Skeletal muscle satellite cell (primary cell): ENCODE data around the gene CES2.
"Not testable (repeated sequence)": the region's sequence is repeated elsewhere in the genome, so short reads cannot be mapped to it uniquely, and the experiment has no call there.

Source experiments
- H3K27me3 ChIP-seq: 2 replicates; pipeline ENCODE4 v1.7.0; 2013; ENCODE audit warnings: low read length; ENCODE audit not compliant: control insufficient read depth, insufficient read depth
- H3K36me3 ChIP-seq: 2 replicates; pipeline ENCODE4 v1.7.0; 2013; ENCODE audit warnings: mild to moderate bottlenecking, control low read depth, low read length; ENCODE audit not compliant: insufficient read depth
- H3K4me1 ChIP-seq: 2 replicates; pipeline ENCODE4 v1.7.0; 2013; ENCODE audit warnings: low read length; ENCODE audit not compliant: control insufficient read depth, insufficient read depth
- H3K4me2 ChIP-seq: 2 replicates; pipeline ENCODE4 v1.7.0; 2013; ENCODE audit warnings: mild to moderate bottlenecking, low read length
- H3K4me3 ChIP-seq: 2 replicates; pipeline ENCODE4 v1.7.0; 2013; ENCODE audit warnings: low read length
- H3K9ac ChIP-seq: 2 replicates; pipeline ENCODE4 v1.7.0; 2013; ENCODE audit warnings: mild to moderate bottlenecking, low read depth, low read length, moderate library complexity
- H3K9me3 ChIP-seq: replicated peaks from 2 replicates; pipeline ENCODE4 v1.7.0; 2013; ENCODE audit warnings: mild to moderate bottlenecking, control low read depth, low read length

CES2 gene

DNA sequence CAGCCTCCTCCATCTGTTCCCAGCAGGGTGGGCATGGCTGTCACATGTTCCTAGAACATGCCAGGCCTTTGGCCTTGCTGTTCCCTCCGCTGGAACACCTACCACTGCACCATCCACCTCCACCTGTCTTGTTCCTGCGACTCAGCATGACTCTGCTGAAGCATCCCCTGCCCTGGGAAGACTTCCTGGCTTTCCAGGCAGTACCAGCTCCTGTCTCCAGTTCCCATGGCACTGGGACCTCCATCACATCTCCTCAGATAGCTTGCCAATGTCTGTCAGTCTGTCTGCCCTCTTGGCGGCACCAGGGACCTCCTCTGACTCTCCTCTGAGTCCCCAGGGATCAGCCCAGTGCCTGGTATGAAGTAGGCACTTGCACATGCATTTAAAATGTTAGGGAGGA is 39.3 kb upstream of the CES2 start:
- Histone ChIP-seq H3K4me2 (no peak overlapping the region), H3K36me3 (peaks cover 2% of the 10 kb centered on the region), H3K4me1 (peaks cover 13% of the 10 kb centered on the region), H3K4me3 (no peak overlapping the region), H3K9ac (peak overlapping the region; percentile 2), H3K9me3 (no peaks in the 10 kb centered on the region), H3K27me3 (no peaks in the 10 kb centered on the region)

DNA sequence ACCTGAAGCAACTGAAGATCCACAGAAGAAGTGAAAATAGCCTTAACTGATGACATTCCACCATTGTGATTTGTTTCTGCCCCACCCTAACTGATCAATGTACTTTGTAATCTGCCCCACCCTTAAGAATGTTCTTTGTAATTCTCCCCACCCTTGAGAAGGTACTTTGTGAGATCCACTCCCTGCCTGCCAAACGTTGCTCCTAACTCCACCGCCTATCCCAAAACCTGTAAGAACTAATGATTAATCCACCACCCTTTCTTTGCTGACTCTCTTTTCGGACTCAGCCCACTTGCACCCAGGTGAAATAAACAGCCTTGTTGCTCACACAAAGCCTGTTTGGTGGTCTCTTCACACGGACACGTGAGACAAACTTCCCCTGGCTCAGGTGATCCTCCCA is 38.6 kb upstream of the CES2 start:
- peaks cover 13% of the 10 kb centered on the region for H3K4me1 ChIP-seq
- not testable (repeated sequence) for H3K27me3 ChIP-seq, H3K4me3 ChIP-seq, H3K9ac ChIP-seq, H3K4me2 ChIP-seq, H3K36me3 ChIP-seq, H3K9me3 ChIP-seq

DNA sequence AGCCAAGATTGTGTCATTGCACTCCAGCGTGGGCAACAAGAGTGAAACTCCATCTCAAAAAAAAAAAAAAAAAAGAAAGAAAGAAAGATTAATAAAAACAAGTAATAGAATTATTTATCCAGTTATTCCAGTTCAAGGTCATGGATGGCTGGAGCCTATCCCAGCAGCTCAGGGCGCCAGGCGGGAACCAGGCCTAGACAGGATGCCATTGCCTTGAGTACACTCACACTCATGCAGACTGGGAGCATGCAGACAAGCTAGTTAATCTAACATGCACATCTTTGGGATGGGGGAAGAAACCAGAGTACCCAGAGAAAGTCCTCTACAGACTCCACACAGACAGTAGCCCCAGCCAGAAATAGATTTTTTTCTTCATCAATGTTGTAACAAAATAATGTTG is 37.1 kb upstream of the CES2 start:
- Histone ChIP-seq H3K36me3 (no peaks in the 10 kb centered on the region), H3K4me2 (no peak overlapping the region), H3K4me1 (peaks cover 13% of the 10 kb centered on the region), H3K27me3 (no peaks in the 10 kb centered on the region), H3K4me3 (no peak overlapping the region), H3K9ac (no peak overlapping the region), H3K9me3 (no peaks in the 10 kb centered on the region)

DNA sequence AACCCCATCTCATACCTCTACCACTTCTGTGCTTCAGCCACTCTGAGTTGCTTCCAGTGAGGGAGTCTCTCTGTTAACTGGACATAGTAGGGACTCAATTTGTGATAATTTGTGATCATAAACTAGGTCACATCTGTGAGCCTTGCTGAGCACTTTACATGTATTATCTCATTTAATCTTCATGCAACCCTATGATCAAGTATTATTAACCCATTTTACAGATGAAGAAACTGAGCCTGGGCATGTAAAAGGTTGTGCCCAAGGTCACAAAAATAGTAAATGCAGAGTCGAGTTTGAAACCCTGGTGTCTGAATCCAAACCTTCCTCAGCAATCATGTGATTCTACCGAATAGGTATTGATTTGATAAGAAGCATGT is 36.4 kb upstream of the CES2 start:
- Histone ChIP-seq H3K27me3 (no peaks in the 10 kb centered on the region), H3K4me1 (peaks cover 13% of the 10 kb centered on the region), H3K4me2 (no peak overlapping the region), H3K9ac (no peak overlapping the region), H3K4me3 (no peak overlapping the region), H3K9me3 (no peaks in the 10 kb centered on the region), H3K36me3 (no peaks in the 10 kb centered on the region)

DNA sequence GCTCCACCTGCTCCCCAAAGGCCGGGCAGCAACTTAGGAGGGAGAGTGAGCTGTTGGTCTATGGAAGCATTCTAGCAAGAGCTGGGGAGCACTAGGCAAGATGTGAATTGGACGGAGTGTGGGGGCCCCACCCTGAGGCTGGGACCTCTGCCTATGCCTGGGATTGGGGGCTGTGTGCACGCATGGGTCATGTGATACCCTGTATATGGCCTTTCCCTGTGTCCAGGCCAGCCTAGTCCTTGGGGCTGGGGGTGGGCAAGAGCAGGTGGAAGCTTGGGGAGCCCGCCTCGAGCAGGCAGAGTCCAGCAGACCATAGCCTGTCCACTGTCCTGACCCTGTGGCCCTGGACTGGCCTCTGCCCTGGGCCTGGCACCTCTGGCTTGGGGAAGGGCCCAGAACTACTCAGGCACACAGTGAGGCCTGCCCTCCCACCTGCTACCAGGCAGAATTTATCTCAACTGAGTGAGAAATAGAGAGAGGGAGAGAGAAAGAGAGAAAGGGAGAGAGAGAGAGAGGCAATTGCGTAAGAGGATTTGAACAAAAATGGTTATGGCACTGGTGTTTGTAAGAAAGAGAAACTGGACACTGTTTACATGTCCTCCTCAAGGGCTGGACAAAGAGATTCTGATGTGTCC is 35.9 kb upstream of the CES2 start:
- no peaks in the 10 kb centered on the region for H3K27me3 ChIP-seq
- no peak overlapping the region for H3K4me3 ChIP-seq
- no peaks in the 10 kb centered on the region for H3K36me3 ChIP-seq
- H3K9ac ChIP-seq, result no peak overlapping the region
- H3K4me1 ChIP-seq, result peaks cover 13% of the 10 kb centered on the region
- no peaks in the 10 kb centered on the region for H3K9me3 ChIP-seq
- peak overlapping the region; percentile 39 for H3K4me2 ChIP-seq

DNA sequence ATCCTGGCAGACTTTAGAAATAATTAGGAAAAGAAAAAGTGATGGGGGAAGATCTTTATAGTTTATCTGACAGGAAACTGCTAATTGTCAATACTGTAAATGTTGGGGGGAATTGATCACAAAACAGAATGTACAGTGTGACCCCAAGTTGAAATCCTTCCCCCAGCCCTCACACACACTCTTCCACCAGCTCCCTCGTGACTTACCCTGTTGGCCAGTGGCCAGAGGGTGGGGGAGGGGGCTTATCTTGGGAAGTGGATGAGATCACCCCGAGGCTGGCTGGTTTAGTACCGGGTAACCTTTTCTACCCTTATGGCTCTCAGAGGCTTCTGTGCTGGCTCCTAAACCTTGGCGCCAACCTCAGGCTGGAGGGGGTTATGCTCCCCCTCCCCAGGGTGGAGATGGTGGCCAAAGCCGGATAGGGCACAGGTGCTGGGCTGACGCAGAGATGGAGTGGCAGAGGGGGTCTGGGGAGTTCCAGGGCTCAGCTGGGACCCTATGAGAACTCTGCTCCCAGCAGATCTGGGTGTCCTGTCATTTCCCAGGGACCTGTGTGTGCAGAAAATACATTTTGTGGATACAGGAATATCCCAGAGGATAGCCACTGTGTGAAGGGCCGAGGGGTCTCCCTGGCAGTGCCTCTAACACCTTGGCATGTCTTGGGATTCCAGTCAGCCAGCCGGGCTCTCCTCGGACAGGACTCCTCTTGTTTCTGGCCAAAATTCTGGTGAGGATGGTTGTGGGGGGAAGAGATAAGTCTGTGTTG is 35.2 kb upstream of the CES2 start:
- no peak overlapping the region for H3K4me3 ChIP-seq
- H3K9me3 ChIP-seq, result no peaks in the 10 kb centered on the region
- H3K4me1 ChIP-seq, result peaks cover 13% of the 10 kb centered on the region
- H3K4me2 ChIP-seq, result peak overlapping the region; percentile 39
- H3K36me3 ChIP-seq, result no peaks in the 10 kb centered on the region
- H3K27me3 ChIP-seq, result no peaks in the 10 kb centered on the region
- no peak overlapping the region for H3K9ac ChIP-seq

DNA sequence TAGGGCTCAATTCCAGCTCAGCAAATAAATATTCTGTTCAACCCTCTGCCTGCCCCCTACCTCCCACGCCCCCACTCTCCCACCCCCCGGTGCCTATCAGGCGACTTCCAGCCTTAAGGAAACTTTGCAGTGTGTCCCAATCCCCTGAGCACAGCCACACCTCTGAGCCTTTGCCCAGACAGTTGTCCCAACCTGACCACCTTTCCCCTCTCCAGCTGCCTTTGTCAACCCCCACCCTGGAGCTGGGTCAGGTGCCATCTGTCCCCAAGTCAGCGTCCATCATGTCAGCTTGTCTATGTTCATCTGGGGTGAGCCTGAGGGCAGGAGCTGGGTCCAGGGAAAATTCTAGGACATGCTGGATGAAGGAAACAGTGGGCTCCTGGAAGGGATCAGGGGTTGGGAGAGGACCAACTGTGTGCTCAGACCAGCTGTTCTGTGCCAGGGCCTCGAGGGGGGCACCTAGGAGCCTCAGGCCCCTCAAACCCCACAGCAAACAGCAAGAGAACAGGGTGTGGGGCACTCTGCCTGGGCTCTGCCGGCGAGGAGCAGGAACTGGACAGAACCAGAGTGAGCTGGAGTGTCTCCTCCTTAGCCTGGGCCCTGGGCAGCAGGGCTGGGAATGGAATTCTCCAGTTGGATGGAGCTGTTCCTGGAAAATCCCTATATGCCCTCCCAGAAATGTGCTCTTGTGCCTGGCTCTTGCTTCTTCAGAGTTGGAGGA is 34.4 kb upstream of the CES2 start:
- no peaks in the 10 kb centered on the region for H3K36me3 ChIP-seq
- no peak overlapping the region for H3K9ac ChIP-seq
- peaks cover 13% of the 10 kb centered on the region for H3K4me1 ChIP-seq
- H3K27me3 ChIP-seq, result no peaks in the 10 kb centered on the region
- H3K9me3 ChIP-seq, result no peaks in the 10 kb centered on the region
- H3K4me3 ChIP-seq, result no peak overlapping the region
- no peak overlapping the region for H3K4me2 ChIP-seq

DNA sequence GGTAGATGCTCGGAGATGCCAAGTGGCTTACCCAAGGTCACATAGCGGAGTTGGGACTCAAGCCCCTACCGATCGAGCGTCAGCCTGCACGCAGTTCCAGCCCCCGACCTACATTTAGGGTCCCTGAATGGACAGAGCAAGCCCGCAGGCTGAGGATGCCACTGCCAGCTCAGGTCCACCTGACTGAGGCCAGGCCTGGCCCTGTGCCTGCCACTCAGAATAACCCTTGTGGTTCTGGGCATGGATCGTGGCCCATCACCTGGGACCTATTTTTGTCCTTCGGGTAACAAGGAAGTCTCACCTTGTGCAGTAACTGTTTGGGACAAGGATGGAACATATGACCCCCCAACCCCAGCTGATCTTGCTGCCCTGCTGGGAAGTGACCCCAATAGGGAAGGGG is 33.7 kb upstream of the CES2 start:
- Histone ChIP-seq H3K4me2 (no peak overlapping the region), H3K9me3 (no peaks in the 10 kb centered on the region), H3K27me3 (peaks cover 5% of the 10 kb centered on the region), H3K4me1 (peaks cover 13% of the 10 kb centered on the region), H3K9ac (no peak overlapping the region), H3K4me3 (no peak overlapping the region), H3K36me3 (no peaks in the 10 kb centered on the region)

DNA sequence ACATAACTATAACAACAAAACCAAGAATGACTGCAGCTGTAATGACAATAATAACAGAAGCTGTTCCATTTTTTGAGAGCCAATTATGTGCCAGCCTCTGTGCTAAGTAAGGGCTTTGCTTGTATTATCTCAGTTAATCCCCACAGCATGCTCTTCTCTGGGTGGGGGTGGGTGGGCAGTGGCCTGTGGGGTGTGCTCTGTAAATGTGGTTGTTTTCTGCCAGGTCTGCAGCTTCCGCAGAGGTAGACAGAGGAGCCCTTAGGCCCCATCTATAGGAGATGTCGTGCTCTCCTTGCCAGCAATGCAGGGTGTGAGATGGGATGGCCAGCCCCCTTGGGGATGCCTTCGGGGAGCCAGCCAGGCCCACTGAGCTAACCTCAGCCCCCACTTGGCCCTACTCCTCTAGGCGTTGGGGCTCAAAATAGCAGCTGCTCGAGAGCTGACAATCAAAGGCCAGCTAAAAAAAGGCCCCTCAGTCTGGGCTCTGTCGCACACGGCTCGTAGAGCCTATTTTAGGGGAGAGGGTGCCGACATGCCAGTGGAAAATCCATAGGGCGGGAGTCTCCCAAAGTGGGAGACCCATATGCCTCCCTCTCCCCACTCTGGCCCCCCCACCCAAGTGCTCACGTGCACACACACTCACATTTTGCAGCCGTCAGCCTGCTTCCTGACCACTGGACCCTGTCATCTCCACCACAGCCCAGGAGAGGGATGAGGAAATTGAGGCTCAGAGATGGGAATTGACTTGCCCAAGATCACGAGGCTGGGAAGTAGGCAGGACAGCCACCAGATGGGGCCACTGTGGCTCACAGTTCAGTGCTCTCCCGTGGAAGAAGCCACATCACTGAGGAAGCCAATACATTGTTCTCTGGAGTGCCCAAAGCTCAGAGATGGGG is 32.4 kb upstream of the CES2 start:
- Histone ChIP-seq H3K4me1 (peaks cover 13% of the 10 kb centered on the region), H3K4me3 (no peak overlapping the region), H3K4me2 (no peak overlapping the region), H3K27me3 (peaks cover 15% of the 10 kb centered on the region), H3K36me3 (no peaks in the 10 kb centered on the region), H3K9ac (no peak overlapping the region), H3K9me3 (no peaks in the 10 kb centered on the region)

DNA sequence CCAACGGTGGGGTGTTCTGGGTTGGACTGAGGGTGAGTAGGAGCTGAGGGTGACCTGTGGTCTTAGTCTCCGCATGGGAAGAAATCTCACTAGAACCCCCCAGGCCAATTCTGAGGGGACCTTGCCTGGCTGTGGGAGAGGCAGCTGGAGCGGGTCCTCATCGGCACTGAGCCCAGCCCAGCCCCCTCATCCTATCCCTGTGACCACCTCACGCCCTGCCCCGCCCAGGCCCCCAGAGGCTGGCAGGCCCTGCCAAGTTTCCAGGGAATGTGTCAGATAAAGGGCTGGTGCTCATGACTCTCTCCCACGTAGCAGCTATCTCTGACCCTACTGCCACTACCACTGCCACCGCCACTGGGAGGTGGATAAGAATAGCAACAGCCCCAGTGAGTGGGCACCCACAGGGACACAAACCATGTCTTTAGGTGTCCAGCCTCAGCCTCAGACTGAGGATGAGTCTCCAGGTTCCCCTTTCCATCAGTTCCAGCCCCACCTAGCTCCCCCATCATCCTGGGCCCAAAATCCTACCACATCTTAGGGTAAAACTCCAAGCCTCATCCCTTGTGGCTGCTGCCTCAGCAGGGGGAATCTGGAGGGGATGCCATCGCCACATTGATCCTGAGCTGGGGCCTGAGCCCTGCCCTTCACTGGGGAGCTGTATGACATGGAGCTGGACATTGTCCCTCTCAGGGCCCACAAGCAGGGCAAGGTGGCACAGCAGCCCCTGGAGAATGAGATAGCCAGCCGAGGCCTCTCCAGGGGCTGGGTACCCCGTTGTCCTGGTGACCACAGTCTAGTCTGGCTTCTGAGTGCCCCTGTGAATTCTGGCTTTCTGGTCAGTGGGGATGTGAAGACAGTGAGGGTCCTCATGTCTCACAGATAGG is 31.5 kb upstream of the CES2 start:
- peaks cover 18% of the 10 kb centered on the region for H3K27me3 ChIP-seq
- H3K4me2 ChIP-seq, result no peak overlapping the region
- peaks cover 13% of the 10 kb centered on the region for H3K4me1 ChIP-seq
- no peaks in the 10 kb centered on the region for H3K36me3 ChIP-seq
- no peak overlapping the region for H3K9ac ChIP-seq
- H3K4me3 ChIP-seq, result no peak overlapping the region
- H3K9me3 ChIP-seq, result no peaks in the 10 kb centered on the region
